Measurements from ENCODE around the gene C9orf50.

DNA sequence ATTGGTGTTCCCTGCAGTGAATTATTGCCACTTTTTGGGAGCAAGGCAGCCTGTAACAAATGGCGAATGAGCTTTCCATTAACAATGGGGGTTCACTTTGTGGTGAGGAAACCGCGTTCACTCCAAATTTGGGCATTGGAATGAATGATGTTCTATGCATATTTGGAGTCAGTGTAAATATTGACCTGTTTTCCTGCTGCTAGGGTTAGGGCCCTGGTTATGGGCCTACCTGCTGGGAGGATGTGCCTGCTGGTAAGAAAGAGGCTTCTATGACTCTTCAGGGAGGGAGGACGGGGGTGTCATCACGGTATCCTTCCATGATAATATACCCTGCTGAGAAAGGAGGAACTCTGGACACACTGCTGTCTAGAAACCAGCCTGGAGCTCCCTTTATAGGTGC, 29.0 kb downstream of the C9orf50 start:
- TF ChIP-seq POLR2A (IDR thresholded peaks at IDR 0.05) (no peak), POLR2AphosphoS5 (IDR thresholded peaks at IDR 0.05) (no peak)
- TF ChIP-seq, protein P1, sequence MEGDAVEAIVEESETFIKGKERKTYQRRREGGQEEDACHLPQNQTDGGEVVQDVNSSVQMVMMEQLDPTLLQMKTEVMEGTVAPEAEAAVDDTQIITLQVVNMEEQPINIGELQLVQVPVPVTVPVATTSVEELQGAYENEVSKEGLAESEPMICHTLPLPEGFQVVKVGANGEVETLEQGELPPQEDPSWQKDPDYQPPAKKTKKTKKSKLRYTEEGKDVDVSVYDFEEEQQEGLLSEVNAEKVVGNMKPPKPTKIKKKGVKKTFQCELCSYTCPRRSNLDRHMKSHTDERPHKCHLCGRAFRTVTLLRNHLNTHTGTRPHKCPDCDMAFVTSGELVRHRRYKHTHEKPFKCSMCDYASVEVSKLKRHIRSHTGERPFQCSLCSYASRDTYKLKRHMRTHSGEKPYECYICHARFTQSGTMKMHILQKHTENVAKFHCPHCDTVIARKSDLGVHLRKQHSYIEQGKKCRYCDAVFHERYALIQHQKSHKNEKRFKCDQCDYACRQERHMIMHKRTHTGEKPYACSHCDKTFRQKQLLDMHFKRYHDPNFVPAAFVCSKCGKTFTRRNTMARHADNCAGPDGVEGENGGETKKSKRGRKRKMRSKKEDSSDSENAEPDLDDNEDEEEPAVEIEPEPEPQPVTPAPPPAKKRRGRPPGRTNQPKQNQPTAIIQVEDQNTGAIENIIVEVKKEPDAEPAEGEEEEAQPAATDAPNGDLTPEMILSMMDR (IDR thresholded peaks at IDR 0.05) = no peak

Data from breast epithelium (tissue), 3 donors.